ENCODE results near the gene CELSR3. TPM values are rescaled to one million over a fixed set of nuclear protein-coding genes. Genes with fewer than 3 reads are reported as not detected.

The CELSR3 gene
- total and polyA plus RNA-seq, 2 of the 4 experiments (the other 2 are of a cell fraction), result 0.18 to 0.63 TPM

- no peak for DNase-seq
Observed at GRCh38 chr3:48684054-48684349, 21.3 kb upstream of the CELSR3 start.

More at GRCh38 chr3:48684054-48684349, 21.3 kb upstream of the CELSR3 start:
- TF ChIP-seq MAFK (IDR thresholded peaks at IDR 0.05; ENCODE audit: low read depth, low read length), result no peak
- TF ChIP-seq MAZ (IDR thresholded peaks at IDR 0.05; ENCODE audit: borderline replicate concordance, low read depth, low read length), result no peak
- no peak for TF ChIP-seq BHLHE40 (IDR thresholded peaks at IDR 0.05; ENCODE audit: low read depth, low read length)
- TF ChIP-seq CEBPB (IDR thresholded peaks at IDR 0.05; ENCODE audit: low read depth, low read length), result no peak
- no peak for TF ChIP-seq RAD21 (IDR thresholded peaks at IDR 0.05; ENCODE audit: low read length)
- no peak for TF ChIP-seq CTCF (conservative IDR thresholded peaks at IDR 0.05; ENCODE audit: low read depth, low read length)
- TF ChIP-seq FOS (IDR thresholded peaks at IDR 0.05; ENCODE audit: low read depth, low read length), result no peak
- no peak for TF ChIP-seq CHD1 (IDR thresholded peaks at IDR 0.05; ENCODE audit: low read depth, low read length)
- TF ChIP-seq RFX5 (IDR thresholded peaks at IDR 0.05; ENCODE audit: low read depth, low read length), result no peak
- TF ChIP-seq MXI1 (IDR thresholded peaks at IDR 0.05; ENCODE audit: borderline replicate concordance, low read depth, low read length), result no peak
- no peak for TF ChIP-seq POLR2A (IDR thresholded peaks at IDR 0.05; ENCODE audit: low read depth, low read length)
- TF ChIP-seq USF2 (IDR thresholded peaks at IDR 0.05; ENCODE audit: low read depth, low read length), result no peak
- no peak for TF ChIP-seq RCOR1 (IDR thresholded peaks at IDR 0.05; ENCODE audit: insufficient replicate concordance, low read length)
- dilution Hi-C loops (cut with HindIII; ENCODE audit: low sequenced_read_pairs, unreplicated experiment), result no loop called here
- Histone ChIP-seq H2BK120ac (ENCODE audit: low read depth, low read length) (peak overlapping the region; percentile 78), H4K91ac (ENCODE audit: insufficient read depth, low read depth, low read length) (peak overlapping the region; percentile 46), H4K5ac (ENCODE audit: low read depth, low read length) (peak overlapping the region; percentile 60), H2BK5ac (ENCODE audit: low read depth, low read length, poor library complexity, severe bottlenecking) (peak overlapping the region; percentile 62), H3K36me3 (ENCODE audit: control insufficient read depth, insufficient read depth, low read length) (peaks cover 55% of the 10 kb centered on the region), H3K79me1 (ENCODE audit: low read depth in 1 of 2, low read length in 2 of 2) (peaks cover 22 to 75% of the 10 kb centered on the region in 2 experiments), H2BK20ac (ENCODE audit: low read depth, low read length) (0 out of 2 replicates have a peak overlapping the region, but pooled peaks have one; percentile 6), H3K4ac (ENCODE audit: low read depth, low read length) (peak overlapping the region; percentile 83), H4K8ac (ENCODE audit: low read depth in 2 of 2, low read length in 2 of 2) (peak overlapping the region; percentile 4 to 81; a peak in 3 of 4 replicates), H2AK9ac (replicated peaks; ENCODE audit: low read depth, low read length, poor library complexity) (peak overlapping the region; percentile 99), H2BK15ac (ENCODE audit: low read depth, low read length) (peak overlapping the region; percentile 61; the same call in 2 of the 3 replicates), H3K14ac (replicated peaks; ENCODE audit: low read depth, low read length) (peak overlapping the region; percentile 92), H3K4me2 (ENCODE audit: low read depth, low read length) (peak overlapping the region; percentile 84), H2AFZ (replicated peaks; ENCODE audit: low read length, poor library complexity) (peak overlapping the region; percentile 83), H3K56ac (ENCODE audit: extremely low read depth, insufficient read depth, low read length) (no peak overlapping the region), H3K23ac (ENCODE audit: low read depth, low read length) (peak overlapping the region; percentile 95), H3K18ac (ENCODE audit: low read depth, low read length) (peak overlapping the region; percentile 62), H3K9me1 (ENCODE audit: insufficient read depth, low read length) (peaks cover 52% of the 10 kb centered on the region), H2AK5ac (ENCODE audit: low read depth, low read length) (peak overlapping the region; percentile 55), H3K9ac (ENCODE audit: low read depth, low read length) (peak overlapping the region; percentile 99), H4K20me1 (ENCODE audit: insufficient read depth, low read length) (peaks cover 37% of the 10 kb centered on the region), H3K9me3 (ENCODE audit: control insufficient read depth, insufficient read depth, low read length) (no peaks in the 10 kb centered on the region), H3K4me3 (ENCODE audit: insufficient read depth, low read depth, low read length) (peak overlapping the region; percentile 99), H3K4me1 (ENCODE audit: control insufficient read depth, insufficient read depth, low read length) (peaks cover 47% of the 10 kb centered on the region), H3K27me3 (ENCODE audit: control insufficient read depth, insufficient read depth, low read length) (no peaks in the 10 kb centered on the region), H3K27ac (ENCODE audit: insufficient read depth, low read length) (peak overlapping the region; percentile 65)
- no peak for ATAC-seq (ENCODE audit: low read depth)
- no CpG with 5 or more reads among the region's 8 CpGs for WGBS, 2 experiments (ENCODE audit: extremely low coverage in 2 of 2, insufficient read length in 1 of 2)
- no TSS peak for BruUV-seq (replicated peaks)
- POLR2A ChIA-PET (ENCODE audit: unreplicated experiment), result no interaction called here
- in situ Hi-C loops (cut with MboI; ENCODE audit: low sequenced_read_pairs), result no loop called here
- CTCF ChIA-PET, result no interaction called here
- intact Hi-C loops (cut with micrococcal nuclease), result loop anchor here (2.0 kb wide), 1 partner anchor 49 kb away; the partner anchor contains the start of gene SLC26A6
